Glomerular endothelial cell (primary cell): ENCODE data around the gene RGS2. TPM values are rescaled to one million over a fixed set of nuclear protein-coding genes. Genes with fewer than 3 reads are reported as not detected.

Experiments
- total RNA-seq: library from RNA; depleted of rRNA; stranded (reverse); fragments of >200 nt; gene quantifications from 2 replicates; pipeline ENCODE4 v1.2.3, GENCODE V29; 2015

The RGS2 gene
- total RNA-seq, 1 donor from 2014 or later: 7.3 TPM

Other genes with a start within 250 kb of the RGS2 start
- gene RGS1, start 233.3 kb upstream of the RGS2 start, total RNA-seq: not detected in 2 replicates
- gene RGS13, start 172.9 kb upstream of the RGS2 start, total RNA-seq: not detected in 2 replicates